A549 (cell line): ENCODE results near the gene ZIC2. TPM values are rescaled to one million over a fixed set of nuclear protein-coding genes. Genes with fewer than 3 reads are reported as not detected.

Source experiments
- ATAC-seq, 2 experiments: fragments of 200-7000 bp in 1 of 2; fragments of >200 bp in 1 of 2; cut with Nextera tagmentation in 1 of 2; cut with Tn5 transposase in 1 of 2; 3 replicates each; pipeline versions ENCODE4 v1.8.0 to v1.9.1; 2018 to 2020; ENCODE audit warnings: mild to moderate bottlenecking in 1 of 2, moderate library complexity in 1 of 2
- CTCF ChIA-PET: fragments of 300-600 bp; sonication (Branson Sonifier 250); formaldehyde crosslinking; extraction: SDS; loops from one replicate; lab custom pipeline; 2021; ENCODE audit warnings: antibody characterized with exemption, inconsistent platforms; lab: Yijun Ruan, JAX
- POLR2A ChIA-PET: fragments of 350-600 bp; formaldehyde crosslinking; extraction: SDS; loops from one replicate; lab custom pipeline; 2021; ENCODE audit warnings: antibody characterized with exemption, inconsistent platforms; lab: Yijun Ruan, JAX
- DNase-seq, 2 experiments: peaks; one replicate each; pipeline versions ENCODE4 v3.0.0 to v3.0.0-alpha.2; 2011 to 2016; ENCODE audit warnings: low read depth in 1 of 2, low spot score in 1 of 2
- FAIRE-seq: peaks from 2 replicates; lab custom pipeline; 2011; peaks lifted over from hg19 to GRCh38; lab: Jason Lieb, UNC
- H3K27ac ChIP-seq, 2 experiments: fragments of >200 bp; sonication (Bioruptor Twin); formaldehyde crosslinking; 3 replicates each; pipeline ENCODE4 v1.5.1; 2016 to 2017
- H3K4me1 ChIP-seq: fragments of >200 bp; sonication (Bioruptor Twin); formaldehyde crosslinking; 3 replicates; pipeline ENCODE4 v1.6.1; 2016
- H3K4me2 ChIP-seq: fragments of >200 bp; sonication (Bioruptor Twin); formaldehyde crosslinking; 3 replicates; pipeline ENCODE4 v1.6.1; 2016
- H3K4me3 ChIP-seq: fragments of >200 bp; sonication (Bioruptor Twin); formaldehyde crosslinking; 3 replicates; pipeline ENCODE4 v1.5.1; 2016
- H3K9me3 ChIP-seq: fragments of >200 bp; sonication (Bioruptor Twin); formaldehyde crosslinking; 3 replicates; pipeline ENCODE4 v1.6.1; 2016
- EHMT2 ChIP-seq: fragments of 200-600 bp; sonication (generic); IDR thresholded peaks from 2 replicates; pipeline ENCODE4 v1.6.1; 2016; ENCODE audit warnings: antibody characterized with exemption, low read depth, mild to moderate bottlenecking, moderate library complexity
- FOSB ChIP-seq: fragments of 250-450 bp; sonication (Bioruptor Pico); IDR thresholded peaks from 2 replicates; pipeline ENCODE4 v1.5.0; 2020; ENCODE audit warnings: mild to moderate bottlenecking, moderate library complexity
- GATA3 ChIP-seq: IDR thresholded peaks from 2 replicates; pipeline ENCODE4 v1.6.1; 2012; ENCODE audit warnings: borderline replicate concordance
- KDM5A ChIP-seq: fragments of 200-600 bp; sonication (generic); IDR thresholded peaks from 2 replicates; pipeline ENCODE4 v1.6.1; 2016; ENCODE audit warnings: antibody characterized with exemption, mild to moderate bottlenecking
- MAZ ChIP-seq: fragments of 150-350 bp; IDR thresholded peaks from 2 replicates; pipeline ENCODE4 v1.6.1; 2014; ENCODE audit warnings: antibody characterized with exemption, low read depth, low read length, borderline replicate concordance
- NPAS2 ChIP-seq: fragments of 250-450 bp; sonication (Bioruptor Pico); IDR thresholded peaks from 2 replicates; pipeline ENCODE4 v1.8.0; 2022; ENCODE audit warnings: mild to moderate bottlenecking, moderate library complexity, borderline replicate concordance
- PHF8 ChIP-seq: fragments of 200-600 bp; sonication (generic); IDR thresholded peaks from 2 replicates; pipeline ENCODE4 v1.6.1; 2016; ENCODE audit warnings: low read depth, mild to moderate bottlenecking, antibody characterized with exemption, moderate library complexity, borderline replicate concordance
- RAD21 ChIP-seq, 2 experiments: fragments of >200 bp in 1 of 2; sonication (Bioruptor Twin) in 1 of 2; formaldehyde crosslinking in 1 of 2; IDR thresholded peaks in 1 of 2; conservative IDR thresholded peaks in 1 of 2; 2 replicates in 1 of 2; 3 replicates in 1 of 2; pipeline ENCODE4 v1.6.1; 2012 to 2018; ENCODE audit warnings: inconsistent platforms in 1 of 2
- RCOR1 ChIP-seq: fragments of 150-350 bp; IDR thresholded peaks from 2 replicates; pipeline ENCODE4 v1.6.1; 2014; ENCODE audit warnings: antibody characterized with exemption, low read length, low read depth
- SMC3 ChIP-seq: fragments of >200 bp; sonication (Bioruptor Twin); formaldehyde crosslinking; IDR thresholded peaks from 3 replicates; pipeline ENCODE4 v1.6.1; 2018; ENCODE audit warnings: inconsistent platforms
- SREBF2 ChIP-seq: fragments of 450-650 bp; IDR thresholded peaks from 2 replicates; pipeline ENCODE4 v1.6.1; 2014; ENCODE audit warnings: mild to moderate bottlenecking, moderate library complexity
- ZC3H11A ChIP-seq: fragments of 450-650 bp; IDR thresholded peaks from 2 replicates; pipeline ENCODE4 v1.6.1; 2014; ENCODE audit warnings: antibody characterized with exemption, mild to moderate bottlenecking
- ZNF302 ChIP-seq: fragments of 250-450 bp; sonication (Bioruptor Pico); IDR thresholded peaks from 2 replicates; pipeline ENCODE4 v1.9.0; 2021; ENCODE audit warnings: inconsistent platforms, mild to moderate bottlenecking, moderate library complexity
- WGBS: methylation state at CpG from one replicate; pipeline ENCODE4 v1.1.6; 2017; ENCODE audit errors: missing lambda C conversion rate; 5-methylcytosine and 5-hydroxymethylcytosine counted together
- polyA plus RNA-seq, 4 experiments: library from polyadenylated mRNA; depleted of rRNA in 3 of 4; stranded (reverse); fragments of >200 nt; fragmentation: RNase III in 1 of 4; extraction: RNeasy Plus Mini Kit Qiagen cat#74134 plus additional on column Dnase treatment in 1 of 4; gene quantifications; 2 replicates in 3 of 4; 3 replicates in 1 of 4; pipeline ENCODE4 v1.2.3, GENCODE V29; 2011 to 2017
- TF ChIP-seq, protein P1 (sequence below): fragments of >200 bp; sonication (Bioruptor Twin); formaldehyde crosslinking; IDR thresholded peaks from 2 replicates; pipeline ENCODE4 v1.6.1; 2016
- TF ChIP-seq, protein P2 (sequence below): fragments of >200 bp; sonication (Bioruptor Twin); formaldehyde crosslinking; IDR thresholded peaks from 3 replicates; pipeline ENCODE4 v1.6.1; 2016
- TF ChIP-seq, protein P3 (sequence below): fragments of 150-350 bp; IDR thresholded peaks from 2 replicates; pipeline ENCODE4 v1.6.1; 2014; ENCODE audit warnings: low read depth, mild to moderate bottlenecking, low read length
- TF ChIP-seq, protein P4 (sequence below): fragments of >200 bp; sonication (Bioruptor Twin); formaldehyde crosslinking; IDR thresholded peaks from 3 replicates; pipeline ENCODE4 v1.5.1; 2016

The ZIC2 gene
- polyA plus RNA-seq, 2 of the 4 experiments (the other 2 are of a cell fraction): 2.1 to 10.3 TPM

DNA sequence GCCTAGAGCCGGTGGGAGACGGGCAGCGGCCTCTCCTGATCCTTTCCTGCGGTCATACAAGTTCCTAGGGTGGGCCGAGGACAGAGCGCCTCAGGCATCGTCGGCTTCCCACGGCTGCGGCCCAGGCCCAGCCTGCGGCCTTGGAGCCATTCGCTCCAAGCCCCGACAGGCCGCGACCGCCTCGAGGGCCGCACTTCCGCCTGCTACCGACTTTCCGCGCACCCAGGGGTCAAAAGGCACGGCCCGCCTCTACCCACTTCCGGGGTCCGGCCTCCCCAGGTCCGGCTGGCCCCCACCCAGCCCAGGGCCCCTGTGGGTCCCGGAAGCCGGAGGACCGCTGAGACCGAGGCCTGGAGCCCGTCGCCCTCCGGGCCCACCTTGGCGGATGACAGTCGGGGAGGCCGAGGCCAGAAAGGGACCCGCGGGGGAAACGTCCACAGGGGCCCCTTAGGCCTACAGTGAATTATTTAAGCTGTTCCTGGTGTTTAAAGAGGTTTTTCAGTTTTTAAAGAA lies 16.2 kb downstream of the ZIC2 start (continued):
- TF ChIP-seq ZC3H11A: no peak

DNA sequence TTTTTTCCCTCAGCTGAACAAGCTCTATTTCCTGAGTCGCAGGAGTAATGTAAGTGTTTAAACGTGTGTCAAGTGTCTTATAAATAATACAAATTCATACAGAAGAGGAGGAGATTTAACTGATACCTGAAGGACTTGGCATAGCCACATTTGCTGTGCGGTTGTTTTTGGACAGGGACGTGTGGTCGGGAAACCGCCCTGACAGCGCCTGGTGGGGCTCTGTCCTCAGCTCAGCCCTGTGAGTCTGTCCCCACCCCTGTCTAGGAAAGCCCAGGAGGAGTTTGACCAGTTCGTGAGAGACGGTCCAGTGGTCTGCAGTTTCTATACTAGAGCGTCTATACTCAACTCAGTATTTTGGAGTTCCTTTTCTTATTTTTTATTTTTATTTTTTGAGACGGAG lies 16.7 kb downstream of the ZIC2 start:
- TF ChIP-seq, protein P1, sequence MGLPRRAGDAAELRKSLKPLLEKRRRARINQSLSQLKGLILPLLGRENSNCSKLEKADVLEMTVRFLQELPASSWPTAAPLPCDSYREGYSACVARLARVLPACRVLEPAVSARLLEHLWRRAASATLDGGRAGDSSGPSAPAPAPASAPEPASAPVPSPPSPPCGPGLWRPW: no peak
- TF ChIP-seq SMC3 (no peak), ZC3H11A (no peak), MAZ (no peak), NPAS2 (CRISPR knock-in tag) (no peak), FOSB (no peak), SREBF2 (no peak), ZNF302 (CRISPR knock-in tag) (no peak), PHF8 (no peak), RAD21 (conservative IDR thresholded peaks at IDR 0.05 in 1 of 2, IDR thresholded peaks at IDR 0.05 in 1 of 2) (no peak), EHMT2 (no peak), RCOR1 (no peak)
- TF ChIP-seq, protein P2, sequence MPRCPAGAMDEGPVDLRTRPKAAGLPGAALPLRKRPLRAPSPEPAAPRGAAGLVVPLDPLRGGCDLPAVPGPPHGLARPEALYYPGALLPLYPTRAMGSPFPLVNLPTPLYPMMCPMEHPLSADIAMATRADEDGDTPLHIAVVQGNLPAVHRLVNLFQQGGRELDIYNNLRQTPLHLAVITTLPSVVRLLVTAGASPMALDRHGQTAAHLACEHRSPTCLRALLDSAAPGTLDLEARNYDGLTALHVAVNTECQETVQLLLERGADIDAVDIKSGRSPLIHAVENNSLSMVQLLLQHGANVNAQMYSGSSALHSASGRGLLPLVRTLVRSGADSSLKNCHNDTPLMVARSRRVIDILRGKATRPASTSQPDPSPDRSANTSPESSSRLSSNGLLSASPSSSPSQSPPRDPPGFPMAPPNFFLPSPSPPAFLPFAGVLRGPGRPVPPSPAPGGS: no peak
- TF ChIP-seq, protein P3, sequence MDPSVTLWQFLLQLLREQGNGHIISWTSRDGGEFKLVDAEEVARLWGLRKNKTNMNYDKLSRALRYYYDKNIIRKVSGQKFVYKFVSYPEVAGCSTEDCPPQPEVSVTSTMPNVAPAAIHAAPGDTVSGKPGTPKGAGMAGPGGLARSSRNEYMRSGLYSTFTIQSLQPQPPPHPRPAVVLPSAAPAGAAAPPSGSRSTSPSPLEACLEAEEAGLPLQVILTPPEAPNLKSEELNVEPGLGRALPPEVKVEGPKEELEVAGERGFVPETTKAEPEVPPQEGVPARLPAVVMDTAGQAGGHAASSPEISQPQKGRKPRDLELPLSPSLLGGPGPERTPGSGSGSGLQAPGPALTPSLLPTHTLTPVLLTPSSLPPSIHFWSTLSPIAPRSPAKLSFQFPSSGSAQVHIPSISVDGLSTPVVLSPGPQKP: no peak
- Histone ChIP-seq H3K4me2 (no peak overlapping the region), H3K4me1 (peaks cover 2% of the 10 kb centered on the region), H3K27ac (no peak overlapping the region), H3K4me3 (no peak overlapping the region), H3K9me3 (no peaks in the 10 kb centered on the region)
- ChIA-PET CTCF (no interaction called here), POLR2A (interaction anchor here (0.9 kb wide), 1 partner anchor 91 kb away, joined by 3 read pairs; the partner anchor contains the start of gene PCCA)
- FAIRE-seq: no peak
- WGBS: 89% methylated on average over 11 of the region's 11 CpGs
- no peak for DNase-seq
- ATAC-seq: no peak

DNA sequence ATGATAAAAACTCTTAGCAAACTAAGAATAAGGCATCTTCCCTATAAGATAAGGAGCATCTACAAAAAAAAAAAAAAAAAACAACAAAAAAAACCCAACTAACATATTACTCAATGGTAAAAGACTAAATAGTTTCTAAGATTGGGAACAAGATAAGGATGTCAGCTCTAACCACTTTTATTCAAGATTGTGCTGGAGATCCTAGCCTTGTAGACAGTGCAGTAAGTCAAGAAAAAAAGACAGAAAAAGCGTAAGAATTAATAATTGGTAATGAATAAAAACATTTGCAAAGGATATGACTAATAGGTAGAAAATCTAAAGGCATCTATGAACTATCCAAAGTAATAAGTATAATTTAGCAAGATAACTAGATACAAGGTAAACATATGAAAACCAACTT lies 33.0 kb downstream of the ZIC2 start:
- 55% methylated on average over 1 of the region's 1 CpG for WGBS
- H3K27ac ChIP-seq: no peak overlapping the region
- DNase-seq: no peak
- ChIA-PET POLR2A (no interaction called here), CTCF (no interaction called here)
- no peaks in the 10 kb centered on the region for H3K9me3 ChIP-seq
- ATAC-seq: no peak
- H3K4me1 ChIP-seq: no peaks in the 10 kb centered on the region
- TF ChIP-seq, protein P3: no peak
- TF ChIP-seq MAZ: no peak
- TF ChIP-seq, protein P4, sequence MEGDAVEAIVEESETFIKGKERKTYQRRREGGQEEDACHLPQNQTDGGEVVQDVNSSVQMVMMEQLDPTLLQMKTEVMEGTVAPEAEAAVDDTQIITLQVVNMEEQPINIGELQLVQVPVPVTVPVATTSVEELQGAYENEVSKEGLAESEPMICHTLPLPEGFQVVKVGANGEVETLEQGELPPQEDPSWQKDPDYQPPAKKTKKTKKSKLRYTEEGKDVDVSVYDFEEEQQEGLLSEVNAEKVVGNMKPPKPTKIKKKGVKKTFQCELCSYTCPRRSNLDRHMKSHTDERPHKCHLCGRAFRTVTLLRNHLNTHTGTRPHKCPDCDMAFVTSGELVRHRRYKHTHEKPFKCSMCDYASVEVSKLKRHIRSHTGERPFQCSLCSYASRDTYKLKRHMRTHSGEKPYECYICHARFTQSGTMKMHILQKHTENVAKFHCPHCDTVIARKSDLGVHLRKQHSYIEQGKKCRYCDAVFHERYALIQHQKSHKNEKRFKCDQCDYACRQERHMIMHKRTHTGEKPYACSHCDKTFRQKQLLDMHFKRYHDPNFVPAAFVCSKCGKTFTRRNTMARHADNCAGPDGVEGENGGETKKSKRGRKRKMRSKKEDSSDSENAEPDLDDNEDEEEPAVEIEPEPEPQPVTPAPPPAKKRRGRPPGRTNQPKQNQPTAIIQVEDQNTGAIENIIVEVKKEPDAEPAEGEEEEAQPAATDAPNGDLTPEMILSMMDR: no peak
- TF ChIP-seq GATA3: no peak
- no peak for TF ChIP-seq KDM5A
- no peak overlapping the region for H3K4me3 ChIP-seq
- FAIRE-seq: no peak
- no peak overlapping the region for H3K4me2 ChIP-seq
